A172 (cell line): Measurements from ENCODE around the gene TGM2. TPM values are rescaled to one million over a fixed set of nuclear protein-coding genes. Genes with fewer than 3 reads are reported as not detected.

Source experiments
- DNase-seq: peaks from one replicate; pipeline ENCODE4 v3.0.0-alpha.2; 2015; ENCODE audit warnings: low spot score
- total RNA-seq: library from RNA; depleted of rRNA; stranded (reverse); fragments of >200 nt; shearing (Covaris generic); gene quantifications from 2 replicates; pipeline ENCODE4 v1.2.3, GENCODE V29; 2014

Gene TGM2
- total RNA-seq, 1 experiment from 2014 or later: 13.9 TPM

DNA sequence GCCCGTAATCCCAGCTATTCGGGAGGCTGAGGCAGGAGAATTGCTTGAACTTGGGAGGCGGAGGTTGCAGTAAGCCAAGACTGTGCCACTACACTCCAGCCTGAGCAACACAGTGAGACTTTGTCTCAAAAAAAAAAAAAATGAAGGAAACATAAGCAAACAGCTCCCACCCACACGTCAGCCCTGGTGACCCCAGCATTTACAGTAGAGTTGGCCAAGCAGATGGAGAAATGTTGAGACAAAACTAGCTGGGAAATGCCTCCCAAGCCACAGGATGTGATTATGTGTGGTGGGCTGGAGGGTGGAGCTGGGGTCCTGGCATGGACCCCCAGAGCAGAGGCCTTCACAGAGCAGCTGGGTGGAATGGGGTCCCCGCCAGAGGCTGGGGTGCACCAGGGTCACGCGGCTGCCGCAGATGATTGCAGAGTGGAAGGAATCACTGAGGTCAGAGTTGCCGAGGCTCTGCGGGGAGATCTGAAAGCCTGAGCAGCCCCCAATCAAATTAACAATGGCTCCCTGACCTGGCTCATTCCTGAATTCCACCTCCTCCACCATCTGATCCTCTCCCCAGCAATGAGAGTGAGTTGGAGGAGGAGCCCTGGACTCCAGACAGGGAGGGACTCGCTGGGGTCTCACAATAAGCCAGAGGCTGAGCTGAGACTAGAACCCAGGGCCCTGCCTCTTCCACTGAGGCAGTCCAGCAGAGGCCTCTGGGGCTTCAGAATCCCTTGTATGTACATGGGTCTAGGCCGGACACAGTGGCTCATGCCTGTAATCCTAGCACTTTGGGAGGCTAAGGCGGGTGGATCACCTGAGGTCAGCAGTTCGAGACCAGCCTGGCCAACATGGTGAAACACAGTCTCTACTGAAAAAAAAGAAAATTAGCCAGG is 34.7 kb upstream of the TGM2 start:
- no peak for DNase-seq

DNA sequence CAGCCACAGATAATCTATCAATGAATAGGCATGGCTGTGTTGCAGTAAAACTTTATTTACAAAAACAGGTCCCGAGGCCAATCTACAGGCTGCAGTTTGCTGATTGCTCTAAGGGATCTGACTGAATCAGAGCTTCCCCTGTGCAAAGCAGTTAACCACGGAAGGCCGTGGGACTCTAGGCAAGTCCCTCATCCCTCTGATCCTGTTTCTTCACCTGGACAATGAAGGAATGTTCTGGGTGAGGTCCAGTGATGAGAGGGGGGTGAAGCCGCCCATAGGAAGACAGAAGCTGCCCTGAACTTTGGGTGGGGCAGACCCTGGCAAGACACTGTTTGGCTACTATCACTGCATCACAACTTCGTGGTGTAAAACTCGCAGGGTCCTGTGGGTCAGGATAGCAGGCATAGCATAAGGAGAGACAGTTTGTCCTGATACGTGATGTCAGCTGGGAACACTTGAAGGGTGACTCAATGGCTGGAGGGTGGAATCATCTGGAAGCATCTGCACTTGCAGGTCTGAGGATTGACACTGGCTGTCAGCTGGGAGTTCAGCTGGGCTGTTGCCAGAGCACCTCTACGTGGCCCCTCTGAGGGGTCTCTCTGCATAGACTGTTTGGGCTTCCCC is 33.3 kb upstream of the TGM2 start:
- DNase-seq: no peak

DNA sequence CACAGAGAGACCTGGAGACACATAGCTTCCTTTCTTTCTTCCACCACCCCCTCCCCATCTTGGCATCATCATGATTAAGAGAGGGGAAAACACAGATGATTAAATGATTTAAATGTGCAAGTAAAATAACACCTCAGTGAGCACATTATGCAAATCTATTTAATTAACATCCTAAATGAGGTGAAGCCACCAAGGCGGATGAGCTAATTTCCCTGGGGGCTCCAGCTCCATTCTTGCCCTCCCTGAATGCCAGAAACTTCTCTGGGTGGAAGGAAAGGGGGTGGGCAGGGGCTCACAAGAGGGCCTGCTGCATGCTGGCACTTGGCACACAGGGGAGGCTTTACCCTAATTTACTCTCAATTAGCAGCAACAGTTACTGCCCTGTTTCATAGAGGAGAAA is 32.5 kb upstream of the TGM2 start:
- DNase-seq: no peak

DNA sequence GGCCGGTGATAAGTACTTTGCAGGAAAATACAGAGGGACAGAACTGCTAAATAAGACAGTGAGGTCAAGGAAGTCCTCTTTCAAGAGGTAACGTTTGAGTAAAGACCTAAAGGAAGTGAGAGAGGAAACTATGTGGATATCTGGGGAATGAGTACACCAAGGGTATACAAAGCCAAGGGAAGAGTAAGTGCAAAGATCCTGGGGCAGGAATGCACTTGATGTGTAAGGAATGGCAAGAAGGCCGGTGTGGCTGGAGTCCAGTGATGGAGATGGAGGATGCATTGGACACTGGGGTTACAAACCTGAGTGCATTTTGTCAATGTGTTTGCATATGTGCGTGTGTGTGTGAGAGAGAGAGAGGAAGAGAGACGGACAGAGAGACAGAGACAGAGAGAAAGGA is 32.1 kb upstream of the TGM2 start:
- DNase-seq: no peak

DNA sequence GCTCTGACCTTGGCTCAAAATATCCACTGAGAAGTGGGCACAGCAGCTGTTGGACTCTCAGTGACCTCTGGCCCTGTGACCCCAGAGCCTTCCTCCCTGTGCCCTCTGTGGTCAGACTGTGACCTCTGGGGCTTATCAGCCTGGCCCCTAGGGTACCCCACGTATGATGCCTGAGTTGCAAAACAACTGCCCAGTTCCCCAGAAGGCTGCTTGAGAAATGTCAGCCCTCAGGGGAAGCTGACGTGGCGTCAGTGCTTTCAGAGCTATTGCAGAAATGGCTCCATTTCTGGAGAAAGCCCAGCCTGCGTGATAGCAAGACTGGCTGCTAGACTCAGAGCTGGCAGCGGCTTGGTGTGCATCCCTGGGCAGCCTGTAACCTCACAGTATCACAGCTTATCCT is 31.5 kb upstream of the TGM2 start:
- no peak for DNase-seq

DNA sequence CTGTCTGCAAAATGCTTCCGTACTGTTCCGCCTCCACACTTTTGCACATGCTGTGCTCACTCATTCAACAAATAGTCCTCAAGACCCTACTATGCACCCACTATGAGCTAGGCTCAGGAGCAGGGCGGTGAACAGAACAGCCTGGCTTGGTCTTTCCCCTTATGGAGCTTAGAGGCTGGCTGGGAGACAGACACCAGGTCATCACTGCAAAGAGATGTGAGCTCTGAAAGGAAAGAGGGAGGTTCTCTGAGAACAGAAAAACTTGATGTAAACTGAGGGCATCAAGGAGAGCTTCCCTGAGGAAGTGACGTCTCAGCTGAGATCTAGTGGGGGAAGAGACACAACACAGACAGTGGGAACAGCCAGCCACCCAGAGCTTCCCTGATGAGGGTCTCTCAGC is 31.0 kb upstream of the TGM2 start:
- no peak for DNase-seq

DNA sequence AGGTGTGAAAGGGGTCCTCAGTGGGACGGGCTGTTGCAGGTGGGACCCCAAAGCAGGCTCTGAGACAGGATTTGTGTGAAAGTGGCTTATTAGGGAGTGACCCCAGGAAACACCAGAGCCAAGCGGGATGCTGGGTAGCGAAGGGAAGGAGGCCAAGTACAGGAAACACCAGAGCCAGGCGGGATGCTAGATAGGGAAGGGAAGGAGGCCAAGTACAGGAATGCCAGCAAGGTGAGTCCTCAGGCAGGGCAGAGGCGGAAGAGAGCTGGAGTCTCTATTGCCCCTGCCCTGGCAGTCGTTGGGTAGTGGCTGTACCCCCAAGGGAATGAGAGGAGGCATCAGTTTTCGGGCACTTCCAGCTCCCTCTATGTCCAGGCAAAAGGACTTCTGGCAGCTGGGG is 30.5 kb upstream of the TGM2 start:
- DNase-seq: no peak

DNA sequence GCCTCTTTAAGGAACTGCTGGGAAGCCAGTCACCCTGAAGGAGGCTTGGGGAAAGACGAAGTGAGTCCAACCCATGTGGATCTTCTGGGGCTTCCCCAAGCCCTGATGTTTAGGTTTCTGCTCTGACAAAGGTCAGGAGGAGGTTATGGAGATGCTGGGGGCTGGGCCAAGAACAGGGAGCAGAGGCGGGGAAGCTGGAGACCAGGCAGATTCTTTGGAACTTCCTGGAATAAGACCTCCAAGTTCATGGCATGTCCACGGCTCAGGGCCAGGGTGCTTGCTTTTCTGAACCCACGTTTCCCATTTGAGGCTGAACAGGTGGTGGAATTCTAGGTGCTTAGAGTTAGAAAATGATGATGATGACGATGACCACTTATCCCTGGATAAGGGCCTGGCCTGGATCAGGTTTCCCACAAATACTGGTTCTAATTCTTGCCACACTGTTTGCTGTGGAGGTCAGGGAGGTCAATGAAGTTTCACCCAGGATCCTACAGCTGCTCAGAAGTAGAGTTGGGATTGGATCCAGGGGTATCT is 30.0 kb upstream of the TGM2 start:
- DNase-seq: no peak

DNA sequence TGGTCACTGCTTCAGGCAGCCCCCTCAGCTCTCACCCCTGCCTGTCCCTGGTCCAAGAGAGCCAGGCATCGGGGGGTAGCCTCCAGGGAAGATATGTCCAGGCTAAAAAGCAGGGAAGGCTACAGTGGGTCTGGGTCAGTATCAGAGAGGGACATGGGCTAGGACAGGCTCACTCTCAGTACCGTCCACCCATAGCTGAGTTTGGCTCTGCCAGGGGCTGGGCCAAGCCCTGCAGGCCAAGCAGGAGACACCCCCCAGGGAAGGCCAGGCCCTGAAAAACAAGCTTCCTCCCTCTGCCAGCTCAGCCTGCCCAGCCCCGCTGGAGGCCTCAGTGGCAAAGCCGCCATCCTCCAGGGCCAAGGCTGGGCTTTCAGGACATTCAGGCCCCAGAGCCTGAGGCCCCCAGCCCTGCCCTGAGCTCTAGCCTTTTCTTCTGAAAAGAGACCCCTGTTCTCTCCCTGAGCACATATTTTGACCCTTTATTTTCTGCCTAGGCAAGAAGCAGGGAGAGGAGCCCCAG is 28.6 kb upstream of the TGM2 start:
- DNase-seq: no peak

DNA sequence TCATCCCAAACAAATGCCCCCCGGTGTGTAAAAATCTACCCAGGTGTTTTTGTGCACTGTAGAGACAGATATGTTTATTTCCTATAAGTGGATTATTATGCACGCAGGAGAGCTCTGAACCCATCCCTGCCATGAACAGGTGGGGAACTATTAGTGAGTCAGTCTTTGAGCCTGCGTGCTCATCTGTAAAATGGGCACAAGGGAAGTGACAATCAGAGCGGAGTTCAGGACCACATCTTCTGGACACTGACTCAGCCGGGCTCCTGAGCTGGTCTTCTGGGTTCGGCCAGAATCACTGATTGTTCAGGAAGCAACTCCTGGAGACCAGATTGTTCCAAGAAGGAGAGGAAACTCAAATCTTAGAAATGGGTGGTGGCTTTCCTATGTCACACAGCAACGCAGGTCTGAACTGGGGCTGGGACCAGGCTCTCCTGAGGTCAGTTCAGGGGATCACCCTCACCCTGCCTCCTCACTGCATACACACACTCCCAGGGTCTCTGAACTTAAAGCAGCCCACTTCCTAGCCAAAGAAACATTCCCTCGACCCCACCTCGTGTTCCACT is 27.3 kb upstream of the TGM2 start:
- DNase-seq: no peak

DNA sequence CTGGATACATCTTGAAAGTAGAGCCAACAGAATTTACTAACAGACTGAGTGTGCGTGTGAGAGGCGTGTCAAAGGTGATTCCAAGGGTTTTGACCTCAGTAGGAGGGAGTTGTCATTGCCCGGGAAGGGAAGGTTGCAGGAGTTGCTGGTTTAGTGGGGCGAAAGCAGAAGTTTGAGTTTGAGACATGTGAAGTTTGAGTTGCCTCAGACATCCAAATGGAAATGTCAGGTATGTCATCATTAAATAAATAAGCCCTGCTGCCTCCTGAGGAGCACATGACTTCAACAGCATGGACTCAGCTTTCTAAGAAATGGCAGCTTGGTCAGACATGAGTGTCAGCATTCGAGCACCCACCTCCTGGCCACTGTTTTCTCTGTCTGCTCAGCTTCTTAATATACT is 26.6 kb upstream of the TGM2 start:
- no peak for DNase-seq

DNA sequence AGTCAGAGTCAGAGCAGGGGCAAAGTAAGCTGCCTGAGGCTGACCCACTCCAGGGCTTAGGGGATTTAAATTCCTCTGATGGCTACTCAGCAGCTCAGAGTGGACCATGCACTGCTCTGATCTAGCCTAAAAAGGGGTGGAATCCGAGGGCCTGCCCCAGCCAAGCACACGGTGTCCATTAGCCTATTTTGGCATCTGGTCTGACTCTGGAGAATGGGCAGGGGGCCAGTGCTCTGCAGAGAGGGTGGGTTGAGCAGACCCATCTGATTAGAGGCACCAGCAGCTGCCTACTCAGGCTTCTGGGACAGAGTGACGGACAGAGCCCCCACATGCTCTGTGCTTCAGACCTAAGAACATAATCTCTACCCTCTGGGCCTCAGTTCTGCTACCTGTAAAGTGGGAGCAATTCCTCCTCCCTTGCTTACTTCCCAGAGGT is 25.9 kb upstream of the TGM2 start:
- DNase-seq: no peak

DNA sequence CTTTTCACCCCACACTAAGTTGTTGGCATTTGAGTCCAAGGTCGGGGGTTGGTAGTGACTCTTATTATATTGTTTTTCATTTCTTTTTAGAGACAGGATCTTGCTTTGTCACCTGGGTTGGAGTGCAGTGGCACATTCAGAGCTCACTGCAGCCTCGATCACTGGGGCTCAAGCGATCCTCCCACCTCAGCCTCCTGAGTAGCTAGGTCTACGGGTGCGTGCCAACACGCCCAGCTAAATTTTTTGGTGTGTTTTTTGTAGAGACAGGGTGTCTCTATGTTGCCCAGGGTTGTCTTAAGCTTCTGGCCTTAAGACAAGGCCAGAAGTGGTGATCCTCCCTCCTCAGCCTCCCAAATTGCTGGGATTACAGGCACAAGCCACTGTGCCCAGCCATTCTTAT is 25.1 kb upstream of the TGM2 start:
- no peak for DNase-seq

DNA sequence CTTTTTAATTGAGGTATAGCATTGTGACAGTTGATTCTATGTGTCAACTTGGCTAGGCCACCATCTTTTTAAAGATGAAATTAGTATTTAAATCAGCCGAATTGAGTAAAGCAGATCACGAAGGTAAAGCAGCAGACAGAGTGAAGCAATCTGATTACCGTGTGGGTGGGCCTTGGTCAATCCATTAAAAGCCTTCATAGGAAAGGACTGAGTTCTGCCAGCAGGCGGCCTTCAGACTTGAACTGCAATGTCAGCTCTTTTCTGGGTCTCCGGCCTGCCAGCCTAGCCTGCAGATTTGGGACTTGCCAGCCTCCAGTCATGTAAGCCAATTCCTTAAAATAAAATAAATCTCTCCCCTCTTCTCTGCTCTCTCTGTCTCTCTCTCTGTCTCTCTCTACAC is 22.4 kb upstream of the TGM2 start:
- DNase-seq: no peak

DNA sequence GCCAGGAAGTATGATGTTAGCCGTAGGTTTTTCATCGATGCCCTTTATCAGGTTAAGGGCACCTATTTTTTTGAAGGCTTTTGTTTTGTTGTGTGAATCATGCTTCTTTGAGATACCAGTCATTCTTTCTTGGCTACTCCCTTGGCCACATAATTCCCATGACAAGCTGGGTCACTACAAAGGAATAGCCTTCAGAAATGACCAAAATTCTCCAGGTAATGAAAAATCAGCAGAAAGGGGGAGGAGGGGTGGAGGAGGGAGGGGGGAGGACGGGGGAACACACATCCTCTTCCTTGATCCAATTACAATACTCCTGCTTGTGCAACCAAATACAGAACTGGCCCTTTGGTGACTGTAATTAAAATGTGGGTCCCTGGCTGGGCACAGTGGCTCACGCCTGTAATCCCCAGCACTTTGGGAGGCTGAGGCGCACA is 21.7 kb upstream of the TGM2 start:
- DNase-seq: peak; percentile 89

DNA sequence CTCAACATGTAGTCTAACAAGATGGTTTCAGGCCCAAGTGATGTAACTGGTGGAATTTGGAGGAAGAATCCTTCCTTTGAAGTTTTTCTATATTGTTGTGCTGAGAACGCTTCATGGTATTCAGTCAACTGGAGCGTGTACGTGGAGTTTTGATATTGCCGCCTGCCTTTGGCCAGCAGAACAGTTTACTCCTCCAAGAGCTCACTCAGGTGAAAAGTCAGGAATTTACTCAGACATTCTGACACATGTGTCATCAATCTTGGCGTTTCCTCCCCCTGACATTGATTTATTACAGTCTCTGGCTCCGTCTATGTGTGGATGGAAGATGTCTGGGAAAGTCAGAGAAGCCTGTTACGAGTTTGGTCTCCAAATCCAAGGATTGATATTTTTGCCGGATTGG is 19.0 kb upstream of the TGM2 start:
- DNase-seq: no peak

DNA sequence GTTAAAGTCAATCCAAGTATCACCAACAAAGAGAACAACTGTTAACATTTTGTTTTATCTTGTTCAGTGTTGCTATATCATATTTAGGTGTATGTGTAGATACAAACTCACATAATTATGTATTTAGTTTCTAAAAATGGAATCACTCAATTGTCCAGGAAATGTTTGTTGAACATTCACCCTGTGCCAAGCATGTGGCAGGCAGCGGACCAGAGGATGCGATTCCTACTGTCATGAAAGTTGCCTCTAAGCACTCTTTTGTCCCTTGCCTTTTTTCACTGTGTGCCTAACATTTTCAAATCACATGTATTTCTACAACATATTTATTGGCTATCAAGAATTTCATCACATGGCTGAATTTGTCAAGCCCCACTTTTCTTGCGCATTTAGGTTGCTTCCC is 16.9 kb upstream of the TGM2 start:
- DNase-seq: no peak

DNA sequence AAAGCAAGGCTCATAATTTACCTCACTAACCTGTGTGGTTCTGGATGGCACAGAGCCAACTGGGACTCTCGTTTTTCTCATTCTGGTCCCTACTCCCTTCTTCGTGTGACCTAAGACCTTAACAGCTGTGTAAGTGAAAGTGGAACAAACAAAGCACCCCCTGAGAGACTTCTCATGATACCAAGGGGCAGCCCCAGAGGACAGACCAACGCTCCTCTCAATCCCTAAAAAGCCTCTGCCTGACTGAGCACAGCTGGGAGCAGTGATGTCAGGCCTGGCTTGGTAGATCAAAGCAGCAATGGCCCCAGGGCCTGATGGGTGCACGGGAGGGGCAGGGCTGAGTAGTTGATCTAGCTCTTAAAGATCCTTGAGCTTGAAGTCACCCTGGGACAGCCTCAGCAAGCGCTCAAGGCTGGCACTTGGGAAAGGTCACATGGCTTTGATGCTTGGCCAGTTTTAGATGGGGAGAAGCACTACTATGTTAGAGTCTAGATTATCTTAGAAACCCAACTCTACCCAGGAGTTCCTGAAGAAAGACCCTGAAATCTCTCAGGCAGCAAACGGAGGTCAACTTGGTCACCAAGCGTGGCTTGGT is 16.2 kb upstream of the TGM2 start:
- DNase-seq: no peak

DNA sequence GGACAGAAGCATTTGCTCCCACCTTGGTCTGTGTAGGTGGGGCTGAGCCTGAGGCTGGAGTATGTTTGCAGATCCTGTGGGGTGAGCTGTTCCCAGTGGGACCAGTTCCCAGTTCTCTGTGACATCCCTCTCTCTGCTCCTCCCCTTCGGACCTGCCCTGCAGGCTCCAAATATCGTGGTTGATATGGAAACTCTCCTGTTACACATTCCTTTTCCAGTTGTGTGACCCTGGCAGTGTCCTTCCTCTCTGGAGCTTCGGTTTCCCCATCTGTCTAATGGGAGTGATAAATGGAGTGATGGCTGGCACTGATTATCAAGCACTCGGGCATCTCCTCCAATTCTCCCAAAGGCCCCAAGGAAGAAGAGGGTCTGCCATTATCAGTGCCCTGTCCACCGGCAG is 15.7 kb upstream of the TGM2 start:
- peak; percentile 58 for DNase-seq

DNA sequence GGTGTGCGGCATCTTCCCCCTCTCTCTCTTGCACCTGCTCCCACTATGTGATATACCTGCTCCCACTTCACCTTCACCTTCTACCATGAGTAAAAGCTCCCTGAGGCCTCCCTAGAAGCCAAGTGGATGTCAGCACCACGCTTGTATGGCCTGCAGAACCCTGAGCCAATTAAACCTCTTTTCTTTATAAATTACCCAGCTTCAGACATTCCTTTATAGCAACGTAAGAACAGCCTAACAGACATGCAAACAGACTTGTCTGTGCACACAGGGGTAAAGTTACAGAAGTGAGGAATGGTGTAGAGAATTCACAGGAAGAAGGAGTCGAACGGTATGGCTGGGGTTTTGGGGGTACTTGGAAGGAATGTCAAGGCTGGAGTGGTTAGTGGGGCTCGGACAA is 14.8 kb upstream of the TGM2 start:
- no peak for DNase-seq

DNA sequence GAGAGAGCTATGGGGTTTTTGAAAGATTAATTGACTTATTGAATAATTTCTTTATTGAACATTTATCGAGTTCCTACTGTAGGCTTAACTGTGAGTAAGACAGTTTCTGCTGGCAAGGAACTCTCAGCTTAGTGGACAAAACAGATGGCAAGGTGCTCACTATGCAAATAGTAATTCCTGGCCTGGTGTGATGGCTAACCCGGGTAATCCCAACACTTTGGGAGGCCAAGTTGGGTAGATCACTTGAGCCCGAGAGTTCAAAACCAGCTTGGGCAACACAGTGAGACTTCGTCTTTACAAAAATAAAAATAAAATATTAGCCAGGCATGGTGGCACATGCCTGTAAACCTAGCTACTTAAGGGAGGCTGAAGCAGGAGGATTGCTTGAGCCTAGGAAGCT is 13.5 kb upstream of the TGM2 start:
- no peak for DNase-seq

DNA sequence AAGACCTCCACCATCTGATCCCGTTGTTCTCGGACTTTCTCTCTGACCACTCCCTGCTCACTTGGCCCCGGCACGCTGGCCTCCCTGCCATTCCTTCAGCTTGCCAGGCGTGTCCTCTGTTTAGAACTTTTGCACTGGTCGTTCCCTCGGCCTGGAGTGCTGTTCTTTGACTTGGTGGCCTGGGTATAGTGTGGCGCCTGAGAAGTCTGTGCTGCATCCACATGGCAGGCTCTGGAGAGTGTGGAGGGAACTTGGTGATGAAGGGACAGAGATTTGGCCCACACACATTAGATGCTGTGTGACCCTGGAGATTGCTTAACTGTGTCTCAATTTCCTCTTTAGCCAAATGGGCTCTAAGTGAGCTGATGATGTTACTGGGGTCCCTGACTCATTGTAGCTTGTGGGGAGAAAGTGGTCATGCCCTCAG is 13.0 kb upstream of the TGM2 start:
- no peak for DNase-seq
